Astrocyte (in vitro differentiated cells and primary cell): ENCODE results near the gene MCHR1. TPM values are rescaled to one million over a fixed set of nuclear protein-coding genes. Genes with fewer than 3 reads are reported as not detected.
A peak's percentile ranks its signal among the peaks of the same experiment; 100 is the strongest.

Experiments used
- DNase-seq: peaks from one replicate; pipeline ENCODE4 v3.0.0-alpha.2; 2010; ENCODE audit warnings: low read depth
- FAIRE-seq: peaks from 2 replicates; lab custom pipeline; 2011; peaks lifted over from hg19 to GRCh38; lab: Jason Lieb, UNC
- H2AFZ ChIP-seq: 2 replicates; pipeline ENCODE4 v1.6.0; 2012; ENCODE audit warnings: low read depth, low read length, inconsistent platforms
- H3K27ac ChIP-seq: 2 replicates; pipeline ENCODE4 v1.5.1; 2011; ENCODE audit warnings: low read depth, low read length, inconsistent platforms
- H3K27me3 ChIP-seq: 2 replicates; pipeline ENCODE4 v1.6.0; 2011; ENCODE audit warnings: low read length, inconsistent platforms; ENCODE audit not compliant: insufficient read depth
- H3K36me3 ChIP-seq: 2 replicates; pipeline ENCODE4 v1.5.1; 2011; ENCODE audit warnings: low read length, inconsistent platforms; ENCODE audit not compliant: insufficient read depth
- H3K4me1 ChIP-seq: 2 replicates; pipeline ENCODE4 v1.5.1; 2011; ENCODE audit warnings: low read length, inconsistent platforms; ENCODE audit not compliant: insufficient read depth
- H3K4me2 ChIP-seq: 2 replicates; pipeline ENCODE4 v1.6.0; 2012; ENCODE audit warnings: low read length, inconsistent platforms
- H3K4me3 ChIP-seq: 2 replicates; pipeline ENCODE4 v1.5.1; 2011; ENCODE audit warnings: low read depth, mild to moderate bottlenecking, low read length, inconsistent platforms; ENCODE audit not compliant: insufficient read depth
- H3K79me2 ChIP-seq: 2 replicates; pipeline ENCODE4 v1.6.0; 2012; ENCODE audit warnings: mild to moderate bottlenecking, low read length, inconsistent platforms; ENCODE audit not compliant: insufficient read depth
- H3K9ac ChIP-seq: 2 replicates; pipeline ENCODE4 v1.6.0; 2012; ENCODE audit warnings: mild to moderate bottlenecking, low read length, inconsistent platforms
- H3K9me3 ChIP-seq: 2 replicates; pipeline ENCODE4 v1.5.1; 2012; ENCODE audit warnings: low read depth, mild to moderate bottlenecking, low read length, inconsistent platforms; ENCODE audit not compliant: insufficient read depth
- H4K20me1 ChIP-seq: 2 replicates; pipeline ENCODE4 v1.6.0; 2012; ENCODE audit warnings: low read length, inconsistent platforms; ENCODE audit not compliant: insufficient read depth
- H3K27ac Mint-ChIP-seq: one replicate; pipeline ENCODE4 v1.8.0; 2021; ENCODE audit warnings: mild to moderate bottlenecking, mixed read lengths; ENCODE audit not compliant: unreplicated experiment
- H3K27me3 Mint-ChIP-seq: one replicate; pipeline ENCODE4 v1.8.0; 2021; ENCODE audit warnings: low read depth, mixed read lengths; ENCODE audit not compliant: unreplicated experiment
- H3K36me3 Mint-ChIP-seq: one replicate; pipeline ENCODE4 v1.8.0; 2021; ENCODE audit warnings: low read depth, mixed read lengths; ENCODE audit not compliant: unreplicated experiment
- H3K4me1 Mint-ChIP-seq: one replicate; pipeline ENCODE4 v1.8.0; 2021; ENCODE audit warnings: low read depth, mixed read lengths; ENCODE audit not compliant: unreplicated experiment
- H3K4me3 Mint-ChIP-seq: one replicate; pipeline ENCODE4 v1.8.0; 2021; ENCODE audit warnings: mild to moderate bottlenecking, moderate library complexity, mixed read lengths; ENCODE audit not compliant: unreplicated experiment
- H3K9me3 Mint-ChIP-seq: one replicate; pipeline ENCODE4 v1.8.0; 2021; ENCODE audit warnings: mild to moderate bottlenecking, mixed read lengths; ENCODE audit not compliant: unreplicated experiment
- CTCF ChIP-seq: IDR thresholded peaks from 2 replicates; pipeline ENCODE4 v1.5.1; 2011; ENCODE audit warnings: low read depth, mild to moderate bottlenecking, inconsistent platforms, low read length, moderate library complexity; ENCODE audit not compliant: insufficient read depth
- EZH2 ChIP-seq: IDR thresholded peaks from 2 replicates; pipeline ENCODE4 v1.6.1; 2012; ENCODE audit warnings: mild to moderate bottlenecking, low read length, inconsistent platforms; ENCODE audit not compliant: insufficient read depth
- total RNA-seq: library from RNA; stranded (reverse); gene quantifications from 2 replicates; pipeline ENCODE4 v1.2.1, GENCODE V29; 2021

Gene MCHR1
- total RNA-seq, 1 donor from 2014 or later, result 1.8 TPM

GRCh38 chr22:40638261-40638660 lies 41.0 kb upstream of the MCHR1 start:
- FAIRE-seq, result no peak

GRCh38 chr22:40641269-40641668 lies 38.0 kb upstream of the MCHR1 start:
- no peaks in the 10 kb centered on the region for H3K36me3 ChIP-seq
- no peaks in the 10 kb centered on the region for H3K27me3 Mint-ChIP-seq
- no peak overlapping the region for H3K4me3 ChIP-seq
- peaks cover 6% of the 10 kb centered on the region for H3K79me2 ChIP-seq
- peaks cover 4% of the 10 kb centered on the region for H3K36me3 Mint-ChIP-seq
- TF ChIP-seq EZH2, result no peak
- no peak for TF ChIP-seq CTCF
- no peak overlapping the region for H3K27ac Mint-ChIP-seq
- no peaks in the 10 kb centered on the region for H3K9me3 Mint-ChIP-seq
- H3K9ac ChIP-seq, result no peak overlapping the region
- no peak overlapping the region for H3K4me2 ChIP-seq
- H3K27ac ChIP-seq, result no peak overlapping the region
- H3K9me3 ChIP-seq, result no peaks in the 10 kb centered on the region
- no peaks in the 10 kb centered on the region for H4K20me1 ChIP-seq
- H3K27me3 ChIP-seq, result no peaks in the 10 kb centered on the region
- peaks cover 18% of the 10 kb centered on the region for H3K4me1 Mint-ChIP-seq
- no peak overlapping the region for H2AFZ ChIP-seq
- no peak overlapping the region for H3K4me3 Mint-ChIP-seq
- DNase-seq, result no peak
- no peak for FAIRE-seq
- H3K4me1 ChIP-seq, result peaks cover 6% of the 10 kb centered on the region

More at GRCh38 chr22:40638261-40638660, 41.0 kb upstream of the MCHR1 start:
- no peaks in the 10 kb centered on the region for H3K9me3 ChIP-seq
- H3K4me2 ChIP-seq, result no peak overlapping the region
- H3K4me1 ChIP-seq, result peaks cover 14% of the 10 kb centered on the region
- DNase-seq, result no peak
- Mint-ChIP-seq H3K4me3 (peak overlapping the region; percentile 91), H3K9me3 (no peaks in the 10 kb centered on the region), H3K36me3 (peaks cover 4% of the 10 kb centered on the region), H3K27me3 (no peaks in the 10 kb centered on the region), H3K27ac (no peak overlapping the region), H3K4me1 (peaks cover 24% of the 10 kb centered on the region)
- no peak overlapping the region for H3K4me3 ChIP-seq
- H3K36me3 ChIP-seq, result no peaks in the 10 kb centered on the region
- peaks cover 36% of the 10 kb centered on the region for H3K79me2 ChIP-seq
- TF ChIP-seq EZH2, result no peak
- peaks cover 25% of the 10 kb centered on the region for H4K20me1 ChIP-seq
- no peak overlapping the region for H2AFZ ChIP-seq
- H3K9ac ChIP-seq, result no peak overlapping the region
- H3K27ac ChIP-seq, result no peak overlapping the region
- H3K27me3 ChIP-seq, result no peaks in the 10 kb centered on the region

GRCh38 chr22:40642316-40642715 lies 37.0 kb upstream of the MCHR1 start:
- no peak overlapping the region for H3K9ac ChIP-seq
- no peaks in the 10 kb centered on the region for H3K27me3 ChIP-seq
- Mint-ChIP-seq H3K27me3 (no peaks in the 10 kb centered on the region), H3K36me3 (peaks cover 3% of the 10 kb centered on the region), H3K9me3 (no peaks in the 10 kb centered on the region), H3K4me1 (peaks cover 18% of the 10 kb centered on the region), H3K27ac (no peak overlapping the region), H3K4me3 (no peak overlapping the region)
- no peaks in the 10 kb centered on the region for H3K9me3 ChIP-seq
- H3K79me2 ChIP-seq, result peaks cover 4% of the 10 kb centered on the region
- no peak overlapping the region for H2AFZ ChIP-seq
- H3K4me1 ChIP-seq, result peaks cover 6% of the 10 kb centered on the region
- FAIRE-seq (no peak), DNase-seq (no peak)
- TF ChIP-seq CTCF (no peak), EZH2 (no peak)
- H3K4me3 ChIP-seq, result no peak overlapping the region
- no peaks in the 10 kb centered on the region for H4K20me1 ChIP-seq
- no peak overlapping the region for H3K27ac ChIP-seq
- no peaks in the 10 kb centered on the region for H3K36me3 ChIP-seq
- H3K4me2 ChIP-seq, result no peak overlapping the region
